ENCODE results near the gene PRDM16.

Gene PRDM16

GRCh38 chr1:3408751-3409266 is 339.8 kb downstream of the PRDM16 start:
- Histone ChIP-seq H2AK5ac (ENCODE audit: low read depth, low read length) (no peak overlapping the region), H2AFZ (ENCODE audit: low read length) (no peak overlapping the region), H3K4me2 (ENCODE audit: insufficient read depth, low read length, poor library complexity, severe bottlenecking) (no peak overlapping the region), H3K23ac (ENCODE audit: low read depth, low read length, poor library complexity) (peak overlapping the region; percentile 97), H3K9me3 (replicated peaks in 1 of 2; ENCODE audit: control insufficient read depth in 2 of 2, insufficient read depth in 1 of 2, low read depth in 1 of 2, low read length in 2 of 2) (peaks cover 0 to 4% of the 10 kb centered on the region in 2 donors), H3K4me3 (ENCODE audit: low read length in 2 of 2) (peak overlapping the region in 1 of 2 donors; percentile 57), H3K27ac (replicated peaks; ENCODE audit: low read length) (no peak overlapping the region), H2BK5ac (ENCODE audit: low read length) (no peak overlapping the region), H3K9ac (ENCODE audit: low read depth, low read length, poor library complexity) (peak overlapping the region; percentile 81), H3K27me3 (ENCODE audit: control insufficient read depth in 3 of 3, insufficient read depth in 3 of 3, low read depth in 1 of 3, low read length in 3 of 3) (peaks cover 0 to 17% (median 1%) of the 10 kb centered on the region in 3 experiments), H3K14ac (ENCODE audit: low read length) (peak overlapping the region; percentile 99), H4K8ac (ENCODE audit: low read depth, low read length) (peak overlapping the region; percentile 82), H3K36me3 (replicated peaks in 1 of 2; ENCODE audit: control insufficient read depth in 2 of 2, insufficient read depth in 2 of 2, low read length in 2 of 2) (peaks cover 0 to 5% of the 10 kb centered on the region in 2 donors), H3K79me1 (ENCODE audit: low read depth, low read length) (peaks cover 11% of the 10 kb centered on the region), H4K91ac (ENCODE audit: low read depth, low read length, poor library complexity) (no peak overlapping the region), H3K18ac (ENCODE audit: low read length) (peak overlapping the region; percentile 90), H2BK12ac (ENCODE audit: low read length) (peak overlapping the region; percentile 100), H3K4me1 (ENCODE audit: control insufficient read depth in 2 of 2, insufficient read depth in 1 of 2, low read depth in 1 of 2, low read length in 2 of 2) (peaks cover 0 to 4% of the 10 kb centered on the region in 2 donors), H2BK120ac (ENCODE audit: low read depth, low read length) (no peak overlapping the region), H3K4ac (ENCODE audit: low read length) (peak overlapping the region; percentile 84), H2BK15ac (ENCODE audit: low read length) (peak overlapping the region; percentile 37)
- no peak for DNase-seq (ENCODE audit: low spot score)
- WGBS, 2 donors (ENCODE audit: extremely low coverage in 2 of 2, insufficient read length in 2 of 2, insufficient replicate concordance in 1 of 2) = 100% methylated on average over 5 to 9 of the region's 36 CpGs

DNA sequence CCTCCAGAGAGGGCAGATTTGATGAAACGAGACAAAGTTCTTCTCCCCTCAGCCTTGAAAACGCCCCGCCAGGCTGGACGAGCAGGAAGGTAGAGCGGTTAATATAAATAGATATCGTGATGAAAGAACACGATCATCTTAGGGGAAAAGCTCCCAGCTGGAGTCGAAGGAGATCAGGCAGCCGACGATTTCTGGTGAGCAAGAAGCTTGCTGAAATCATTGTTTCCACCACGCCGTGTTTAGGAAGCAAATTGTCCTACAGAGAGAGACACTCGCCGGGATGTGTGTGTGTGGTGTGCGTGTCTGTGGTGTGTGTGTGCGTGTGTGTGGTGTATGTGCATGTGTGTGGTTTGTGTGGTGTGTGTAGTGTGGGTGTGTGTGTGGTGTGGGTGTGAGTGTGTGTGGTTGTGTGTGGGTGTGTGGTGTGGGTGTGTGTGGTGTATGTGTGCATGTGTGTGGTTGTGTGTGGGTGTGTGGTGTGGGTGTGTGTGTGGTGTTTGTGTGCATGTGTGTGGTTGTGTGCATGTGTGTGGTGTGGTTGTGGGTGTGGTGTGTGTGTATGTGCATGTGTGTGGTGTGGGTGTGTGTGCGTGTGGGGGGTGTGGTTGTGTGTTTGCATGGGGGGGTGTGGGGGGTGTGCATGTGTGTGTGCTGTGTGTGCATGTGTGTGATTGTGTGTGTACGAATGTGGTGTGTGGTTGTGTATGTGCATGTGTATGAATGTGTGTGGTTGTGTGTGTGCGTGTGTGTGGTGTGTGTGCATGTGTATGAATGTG is 340.6 kb downstream of the PRDM16 start:
- H3K9me3 ChIP-seq (replicated peaks in 1 of 2; ENCODE audit: control insufficient read depth in 2 of 2, insufficient read depth in 1 of 2, low read depth in 1 of 2, low read length in 2 of 2) = peaks cover 0 to 4% of the 10 kb centered on the region in 2 donors
- no peak for DNase-seq (ENCODE audit: low spot score)
- H4K91ac ChIP-seq (ENCODE audit: low read depth, low read length, poor library complexity) = no peak overlapping the region
- H3K4ac ChIP-seq (ENCODE audit: low read length) = no peak overlapping the region
- H3K36me3 ChIP-seq (replicated peaks in 1 of 2; ENCODE audit: control insufficient read depth in 2 of 2, insufficient read depth in 2 of 2, low read length in 2 of 2) = peaks cover 0 to 5% of the 10 kb centered on the region in 2 donors
- H3K4me1 ChIP-seq (ENCODE audit: control insufficient read depth in 2 of 2, insufficient read depth in 1 of 2, low read depth in 1 of 2, low read length in 2 of 2) = peaks cover 0 to 4% of the 10 kb centered on the region in 2 donors
- H3K27ac ChIP-seq (replicated peaks; ENCODE audit: low read length) = no peak overlapping the region
- no peak overlapping the region for H4K8ac ChIP-seq (ENCODE audit: low read depth, low read length)
- no peak overlapping the region for H3K23ac ChIP-seq (ENCODE audit: low read depth, low read length, poor library complexity)
- H3K18ac ChIP-seq (ENCODE audit: low read length) = peak overlapping the region; percentile 25
- H2BK15ac ChIP-seq (ENCODE audit: low read length) = no peak overlapping the region
- 100% methylated on average over 2 of the region's 19 CpGs; no CpG with 5 or more reads in 1 of the 2 donors for WGBS, 2 donors (ENCODE audit: extremely low coverage in 2 of 2, insufficient read length in 2 of 2, insufficient replicate concordance in 1 of 2)
- no peak overlapping the region for H2BK5ac ChIP-seq (ENCODE audit: low read length)
- no peak overlapping the region for H2BK120ac ChIP-seq (ENCODE audit: low read depth, low read length)
- H3K4me3 ChIP-seq (ENCODE audit: low read length in 2 of 2) = peak overlapping the region in 1 of 2 donors; percentile 72
- no peak overlapping the region for H2AK5ac ChIP-seq (ENCODE audit: low read depth, low read length)
- peak overlapping the region; percentile 92 for H3K14ac ChIP-seq (ENCODE audit: low read length)
- H3K27me3 ChIP-seq (ENCODE audit: control insufficient read depth in 3 of 3, insufficient read depth in 3 of 3, low read depth in 1 of 3, low read length in 3 of 3) = peaks cover 0 to 17% (median 1%) of the 10 kb centered on the region in 3 experiments
- H2AFZ ChIP-seq (ENCODE audit: low read length) = no peak overlapping the region
- peaks cover 12% of the 10 kb centered on the region for H3K79me1 ChIP-seq (ENCODE audit: low read depth, low read length)
- no peak overlapping the region for H3K4me2 ChIP-seq (ENCODE audit: insufficient read depth, low read length, poor library complexity, severe bottlenecking)
- H3K9ac ChIP-seq (ENCODE audit: low read depth, low read length, poor library complexity) = peak overlapping the region; percentile 81
- H2BK12ac ChIP-seq (ENCODE audit: low read length) = no peak overlapping the region

- peak overlapping the region; percentile 31 for H3K18ac ChIP-seq (ENCODE audit: low read length)
- H4K91ac ChIP-seq (ENCODE audit: low read depth, low read length, poor library complexity) = no peak overlapping the region
- no peak overlapping the region for H3K4ac ChIP-seq (ENCODE audit: low read length)
- no peak overlapping the region for H3K9ac ChIP-seq (ENCODE audit: low read depth, low read length, poor library complexity)
- no peak overlapping the region for H3K4me3 ChIP-seq (ENCODE audit: low read length in 2 of 2)
- H3K27ac ChIP-seq (replicated peaks; ENCODE audit: low read length) = no peak overlapping the region
- DNase-seq (ENCODE audit: low spot score) = no peak
- peaks cover 0 to 5% of the 10 kb centered on the region in 2 donors for H3K36me3 ChIP-seq (replicated peaks in 1 of 2; ENCODE audit: control insufficient read depth in 2 of 2, insufficient read depth in 2 of 2, low read length in 2 of 2)
- peak overlapping the region; percentile 16 for H2BK12ac ChIP-seq (ENCODE audit: low read length)
- no peak overlapping the region for H2BK15ac ChIP-seq (ENCODE audit: low read length)
- no peak overlapping the region for H2BK5ac ChIP-seq (ENCODE audit: low read length)
- no peak overlapping the region for H2AFZ ChIP-seq (ENCODE audit: low read length)
- no CpG with 5 or more reads among the region's 21 CpGs for WGBS, 2 donors (ENCODE audit: extremely low coverage in 2 of 2, insufficient read length in 2 of 2, insufficient replicate concordance in 1 of 2)
- H3K23ac ChIP-seq (ENCODE audit: low read depth, low read length, poor library complexity) = no peak overlapping the region
- H4K8ac ChIP-seq (ENCODE audit: low read depth, low read length) = no peak overlapping the region
- no peak overlapping the region for H2AK5ac ChIP-seq (ENCODE audit: low read depth, low read length)
- peaks cover 0 to 13% (median 1%) of the 10 kb centered on the region in 3 experiments for H3K27me3 ChIP-seq (ENCODE audit: control insufficient read depth in 3 of 3, insufficient read depth in 3 of 3, low read depth in 1 of 3, low read length in 3 of 3)
- no peak overlapping the region for H3K14ac ChIP-seq (ENCODE audit: low read length)
- peaks cover 0 to 5% of the 10 kb centered on the region in 2 donors for H3K4me1 ChIP-seq (ENCODE audit: control insufficient read depth in 2 of 2, insufficient read depth in 1 of 2, low read depth in 1 of 2, low read length in 2 of 2)
- H3K79me1 ChIP-seq (ENCODE audit: low read depth, low read length) = peaks cover 13% of the 10 kb centered on the region
- H3K9me3 ChIP-seq (replicated peaks in 1 of 2; ENCODE audit: control insufficient read depth in 2 of 2, insufficient read depth in 1 of 2, low read depth in 1 of 2, low read length in 2 of 2) = peaks cover 0 to 4% of the 10 kb centered on the region in 2 donors
- H3K4me2 ChIP-seq (ENCODE audit: insufficient read depth, low read length, poor library complexity, severe bottlenecking) = no peak overlapping the region
- H2BK120ac ChIP-seq (ENCODE audit: low read depth, low read length) = no peak overlapping the region
Measured at GRCh38 chr1:3410142-3410925, 341.3 kb downstream of the PRDM16 start.

Data from neuronal stem cell (in vitro differentiated cells).